Fibroblast of villous mesenchyme (primary cell): ENCODE measurements around the gene ANKS1B. TPM values are rescaled to one million over a fixed set of nuclear protein-coding genes. Genes with fewer than 3 reads are reported as not detected.

Source experiments
- DNase-seq: peaks from one replicate; pipeline ENCODE4 v3.0.0-alpha.2; 2010; ENCODE audit warnings: low read depth
- H3K4me3 ChIP-seq: 2 replicates; pipeline ENCODE4 v1.5.1; 2011; ENCODE audit warnings: low read depth, mild to moderate bottlenecking, low read length
- total RNA-seq: library from RNA; depleted of rRNA; stranded (reverse); fragments of >200 nt; gene quantifications from 2 replicates; pipeline ENCODE4 v1.2.3, GENCODE V29; 2012
- TF ChIP-seq, protein P1 (sequence below): IDR thresholded peaks from 2 replicates; pipeline ENCODE4 v1.5.1; 2012; ENCODE audit warnings: low read depth, mild to moderate bottlenecking, low read length; ENCODE audit not compliant: insufficient read depth

Gene ANKS1B
- total RNA-seq, 1 donor: 0.86 TPM

DNA sequence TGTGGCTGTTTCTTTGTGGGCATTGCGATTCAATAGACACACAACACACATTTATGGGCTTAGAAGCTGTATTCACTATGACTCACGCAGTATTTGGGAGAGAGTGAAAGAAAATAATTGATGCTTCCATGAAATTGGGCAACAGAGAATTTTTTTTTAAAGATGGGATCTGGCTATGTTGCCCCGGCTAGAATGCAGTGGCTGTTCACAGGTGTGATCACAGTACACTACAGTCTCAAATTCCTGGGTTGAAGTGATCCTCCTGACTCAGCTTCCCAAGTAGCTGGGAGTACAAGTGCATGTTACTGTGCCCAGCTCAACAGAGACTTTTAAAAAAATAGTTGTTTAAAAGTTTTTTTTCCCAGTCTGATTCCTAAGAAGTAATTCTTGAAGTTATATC is 1193.3 kb downstream of the ANKS1B start:
- TF ChIP-seq, protein P1, sequence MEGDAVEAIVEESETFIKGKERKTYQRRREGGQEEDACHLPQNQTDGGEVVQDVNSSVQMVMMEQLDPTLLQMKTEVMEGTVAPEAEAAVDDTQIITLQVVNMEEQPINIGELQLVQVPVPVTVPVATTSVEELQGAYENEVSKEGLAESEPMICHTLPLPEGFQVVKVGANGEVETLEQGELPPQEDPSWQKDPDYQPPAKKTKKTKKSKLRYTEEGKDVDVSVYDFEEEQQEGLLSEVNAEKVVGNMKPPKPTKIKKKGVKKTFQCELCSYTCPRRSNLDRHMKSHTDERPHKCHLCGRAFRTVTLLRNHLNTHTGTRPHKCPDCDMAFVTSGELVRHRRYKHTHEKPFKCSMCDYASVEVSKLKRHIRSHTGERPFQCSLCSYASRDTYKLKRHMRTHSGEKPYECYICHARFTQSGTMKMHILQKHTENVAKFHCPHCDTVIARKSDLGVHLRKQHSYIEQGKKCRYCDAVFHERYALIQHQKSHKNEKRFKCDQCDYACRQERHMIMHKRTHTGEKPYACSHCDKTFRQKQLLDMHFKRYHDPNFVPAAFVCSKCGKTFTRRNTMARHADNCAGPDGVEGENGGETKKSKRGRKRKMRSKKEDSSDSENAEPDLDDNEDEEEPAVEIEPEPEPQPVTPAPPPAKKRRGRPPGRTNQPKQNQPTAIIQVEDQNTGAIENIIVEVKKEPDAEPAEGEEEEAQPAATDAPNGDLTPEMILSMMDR: no peak
- no peak overlapping the region for H3K4me3 ChIP-seq
- no peak for DNase-seq

DNA sequence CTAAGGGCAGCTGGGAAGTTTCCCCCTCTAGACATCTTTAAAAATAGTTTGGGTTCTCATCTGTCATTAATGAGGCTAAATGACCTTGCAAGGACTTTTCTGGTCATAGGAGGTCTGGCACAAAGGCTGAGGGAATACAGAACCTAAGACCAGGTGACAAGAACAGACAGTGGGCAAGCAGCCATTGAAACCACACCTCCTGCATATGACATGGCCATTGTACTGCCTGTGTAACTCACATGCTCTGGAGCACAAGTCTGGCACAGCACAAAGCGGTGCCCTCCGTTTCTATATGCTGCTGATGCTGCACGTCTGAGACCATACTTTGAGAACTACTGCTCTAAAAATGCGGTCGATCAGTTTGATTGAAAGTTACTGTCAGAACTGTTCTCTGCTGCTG is 1196.3 kb downstream of the ANKS1B start:
- DNase-seq: no peak
- no peak overlapping the region for H3K4me3 ChIP-seq
- TF ChIP-seq, protein P1: no peak

DNA sequence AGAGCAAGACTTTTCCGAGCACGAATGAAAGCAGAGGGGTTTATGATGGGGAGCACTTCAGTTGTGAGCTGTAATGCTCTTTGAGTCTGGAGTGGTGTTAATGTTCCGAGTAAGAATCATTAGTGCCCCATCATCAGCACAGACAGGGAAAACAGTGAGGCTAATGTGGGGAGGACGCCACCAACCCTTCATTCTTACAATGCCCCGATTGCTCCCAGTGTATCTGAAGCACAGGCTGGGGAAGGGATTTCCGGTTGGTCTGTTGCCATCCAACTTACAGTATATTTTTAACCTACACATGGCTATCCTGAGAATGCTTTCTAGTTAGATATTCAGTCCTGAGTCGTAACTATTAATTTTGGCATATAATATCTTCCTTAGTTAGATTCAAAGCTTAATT is 1198.1 kb downstream of the ANKS1B start:
- DNase-seq: no peak
- no peak overlapping the region for H3K4me3 ChIP-seq
- TF ChIP-seq, protein P1: no peak

DNA sequence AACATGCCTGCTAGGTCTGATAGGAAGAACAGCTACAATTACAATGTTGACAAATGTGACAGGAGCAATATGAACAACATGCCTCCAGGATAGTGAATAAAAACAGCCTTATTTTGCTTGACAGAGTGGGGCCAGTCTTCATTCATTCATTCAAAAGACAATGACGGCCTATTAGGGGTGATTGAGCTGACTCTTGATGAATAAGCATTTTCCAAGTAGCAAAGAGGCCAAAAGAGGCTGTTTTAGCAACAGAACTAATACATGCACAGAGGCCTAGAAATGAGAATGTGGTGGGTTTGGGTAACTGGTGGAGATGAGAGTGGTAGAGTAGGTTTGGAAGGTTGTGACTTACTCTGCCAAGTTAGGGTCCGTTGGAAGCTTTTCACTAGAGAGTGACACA is 1201.3 kb downstream of the ANKS1B start:
- no peak for DNase-seq

DNA sequence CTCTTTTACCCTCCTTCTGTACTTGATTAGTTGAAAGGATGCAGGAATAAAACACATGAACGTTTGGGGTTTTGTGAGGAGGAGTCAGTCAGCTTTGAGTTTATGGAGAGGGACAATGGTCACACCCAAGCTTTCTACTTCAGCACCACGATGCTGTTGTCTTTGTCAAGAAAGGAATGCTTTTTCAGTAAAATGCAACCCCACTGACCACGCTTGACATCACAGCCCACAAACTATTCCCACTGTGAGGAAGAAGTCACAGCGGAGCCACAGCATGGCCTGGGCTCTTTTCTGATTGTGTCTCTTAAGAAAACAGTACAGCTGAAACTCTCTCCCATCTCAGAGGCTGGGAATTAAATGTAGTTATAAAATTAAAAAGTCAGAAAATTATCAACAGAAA is 1204.5 kb downstream of the ANKS1B start:
- no peak overlapping the region for H3K4me3 ChIP-seq
- DNase-seq: no peak
- TF ChIP-seq, protein P1: no peak

More for the DNA sequence above, 1201.3 kb downstream of the ANKS1B start:
- H3K4me3 ChIP-seq: no peak overlapping the region
- TF ChIP-seq, protein P1: no peak

DNA sequence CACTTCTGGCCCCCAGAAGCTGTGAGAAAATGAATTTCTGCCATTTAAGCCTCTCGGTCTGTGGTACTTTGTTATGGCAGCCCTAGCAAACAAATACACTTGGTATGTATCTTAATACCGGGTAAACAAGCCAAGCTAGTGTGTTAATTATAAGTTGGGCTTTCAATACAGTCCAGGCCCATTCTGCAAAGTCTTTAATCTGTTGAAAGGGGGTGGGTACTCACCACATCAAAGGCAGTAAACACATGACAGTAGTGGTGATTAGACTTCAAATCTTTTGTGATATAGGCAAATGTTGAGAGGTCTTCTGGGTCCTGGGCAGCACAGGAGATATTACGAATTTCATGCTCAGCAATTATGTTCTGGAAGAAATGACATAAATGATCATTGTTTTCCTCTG is 1211.9 kb downstream of the ANKS1B start:
- no peak for DNase-seq
- TF ChIP-seq, protein P1: no peak
- no peak overlapping the region for H3K4me3 ChIP-seq
